ENCODE results near the gene RIC1. TPM values are rescaled to one million over a fixed set of nuclear protein-coding genes. Genes with fewer than 3 reads are reported as not detected.

RIC1 gene
- total RNA-seq, 1 experiment from 2014 or later: 25.5 TPM

DNA sequence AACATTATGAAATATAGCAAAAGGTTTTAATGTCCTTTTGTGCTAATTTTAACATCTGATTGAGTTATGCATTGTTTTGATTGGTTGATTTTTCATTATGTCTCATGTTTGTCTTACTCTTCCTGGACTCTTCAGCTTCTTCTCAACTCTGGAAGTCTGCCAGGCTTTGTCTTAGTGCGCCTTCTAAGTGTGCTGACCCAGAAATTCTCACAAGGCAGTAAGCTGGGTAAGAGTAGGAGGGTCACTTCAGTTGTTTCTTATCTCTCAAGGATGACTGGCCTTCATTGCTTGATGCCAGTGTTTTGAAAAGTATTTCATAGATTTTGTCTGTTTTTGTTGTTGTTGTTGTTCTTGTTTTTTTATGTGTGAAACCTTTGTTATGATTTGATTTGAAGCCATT is 59.2 kb downstream of the RIC1 start:
- no TSS peak for BruUV-seq (replicated peaks)
- H3K9me3 ChIP-seq (ENCODE audit: control insufficient read depth in 1 of 2, insufficient read depth in 1 of 2, low read depth in 1 of 2, low read length in 2 of 2): no peaks in the 10 kb centered on the region
- no peak overlapping the region for H3K9ac ChIP-seq (ENCODE audit: low read length)
- ChIA-PET RAD21 (ENCODE audit: low non-redundant PET in 1 of 2, low total read pairs in 2 of 2, uncharacterized antibody in 2 of 2, unreplicated experiment in 2 of 2) (no interaction called here), CTCF (no interaction called here), POLR2A (no interaction called here)
- no peaks in the 10 kb centered on the region for H3K36me3 ChIP-seq (ENCODE audit: control insufficient read depth in 1 of 2, insufficient read depth in 2 of 2, low read length in 2 of 2)
- H2AFZ ChIP-seq (ENCODE audit: low read depth, low read length, poor library complexity, severe bottlenecking): no peak overlapping the region
- no peaks in the 10 kb centered on the region for H4K20me1 ChIP-seq (ENCODE audit: insufficient read depth)
- no peak overlapping the region for H3K27ac ChIP-seq (ENCODE audit: low read depth, low read length)
- no peak overlapping the region for H3K4me3 ChIP-seq (replicated peaks in 1 of 2; ENCODE audit: low read depth in 1 of 2, low read length in 2 of 2)
- TF ChIP-seq CBX3 (IDR thresholded peaks at IDR 0.05; ENCODE audit: low read depth): no peak
- TF ChIP-seq ZNF274 (IDR thresholded peaks at IDR 0.05; ENCODE audit: low read depth, low read length): no peak
- TF ChIP-seq, protein P1, sequence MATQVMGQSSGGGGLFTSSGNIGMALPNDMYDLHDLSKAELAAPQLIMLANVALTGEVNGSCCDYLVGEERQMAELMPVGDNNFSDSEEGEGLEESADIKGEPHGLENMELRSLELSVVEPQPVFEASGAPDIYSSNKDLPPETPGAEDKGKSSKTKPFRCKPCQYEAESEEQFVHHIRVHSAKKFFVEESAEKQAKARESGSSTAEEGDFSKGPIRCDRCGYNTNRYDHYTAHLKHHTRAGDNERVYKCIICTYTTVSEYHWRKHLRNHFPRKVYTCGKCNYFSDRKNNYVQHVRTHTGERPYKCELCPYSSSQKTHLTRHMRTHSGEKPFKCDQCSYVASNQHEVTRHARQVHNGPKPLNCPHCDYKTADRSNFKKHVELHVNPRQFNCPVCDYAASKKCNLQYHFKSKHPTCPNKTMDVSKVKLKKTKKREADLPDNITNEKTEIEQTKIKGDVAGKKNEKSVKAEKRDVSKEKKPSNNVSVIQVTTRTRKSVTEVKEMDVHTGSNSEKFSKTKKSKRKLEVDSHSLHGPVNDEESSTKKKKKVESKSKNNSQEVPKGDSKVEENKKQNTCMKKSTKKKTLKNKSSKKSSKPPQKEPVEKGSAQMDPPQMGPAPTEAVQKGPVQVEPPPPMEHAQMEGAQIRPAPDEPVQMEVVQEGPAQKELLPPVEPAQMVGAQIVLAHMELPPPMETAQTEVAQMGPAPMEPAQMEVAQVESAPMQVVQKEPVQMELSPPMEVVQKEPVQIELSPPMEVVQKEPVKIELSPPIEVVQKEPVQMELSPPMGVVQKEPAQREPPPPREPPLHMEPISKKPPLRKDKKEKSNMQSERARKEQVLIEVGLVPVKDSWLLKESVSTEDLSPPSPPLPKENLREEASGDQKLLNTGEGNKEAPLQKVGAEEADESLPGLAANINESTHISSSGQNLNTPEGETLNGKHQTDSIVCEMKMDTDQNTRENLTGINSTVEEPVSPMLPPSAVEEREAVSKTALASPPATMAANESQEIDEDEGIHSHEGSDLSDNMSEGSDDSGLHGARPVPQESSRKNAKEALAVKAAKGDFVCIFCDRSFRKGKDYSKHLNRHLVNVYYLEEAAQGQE (IDR thresholded peaks at IDR 0.05; ENCODE audit: low read depth): no peak
- no peak for TF ChIP-seq SIN3A (IDR thresholded peaks at IDR 0.05; ENCODE audit: low read depth)
- no peak for TF ChIP-seq JUND (IDR thresholded peaks at IDR 0.05)
- no peaks in the 10 kb centered on the region for H3K9me2 ChIP-seq (ENCODE audit: insufficient read depth)
- ATAC-seq (no peak), DNase-seq (ENCODE audit: low read depth, low spot score) (no peak)
- intact Hi-C loops (cut with micrococcal nuclease): no loop called here
- H3K27me3 ChIP-seq (ENCODE audit: insufficient read depth, low read length): no peaks in the 10 kb centered on the region
- no peak overlapping the region for H3K4me2 ChIP-seq (ENCODE audit: low read length)
- H3K4me1 ChIP-seq (ENCODE audit: control insufficient read depth in 1 of 2, insufficient read depth in 2 of 2, low read length in 2 of 2): peaks cover 6 to 10% of the 10 kb centered on the region in 2 experiments; a peak in 2 of 4 replicates
- peaks cover 42% of the 10 kb centered on the region for H3K79me2 ChIP-seq (ENCODE audit: insufficient read depth, low read length)

DNA sequence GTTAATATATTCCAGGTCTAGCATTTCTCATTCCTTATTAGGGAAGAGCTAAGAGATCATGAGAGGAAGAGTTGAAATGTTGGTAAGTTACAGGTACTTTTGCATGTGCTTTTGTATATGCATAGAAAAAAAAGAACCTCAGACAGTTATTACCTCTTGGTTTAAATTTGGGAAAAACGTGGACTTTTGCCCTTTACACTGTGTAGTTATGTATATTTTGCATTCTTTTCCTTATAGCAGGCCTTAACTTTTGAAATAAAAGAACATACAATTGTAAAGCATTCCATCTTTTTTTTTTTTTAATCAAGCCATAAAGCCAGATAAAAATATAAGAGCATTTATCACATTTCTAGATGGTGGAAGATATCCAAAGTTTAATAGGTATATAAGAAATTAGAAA is 61.4 kb downstream of the RIC1 start:
- Histone ChIP-seq H3K4me3 (replicated peaks in 1 of 2; ENCODE audit: low read depth in 1 of 2, low read length in 2 of 2) (no peak overlapping the region), H3K9me2 (ENCODE audit: insufficient read depth) (no peaks in the 10 kb centered on the region), H3K27ac (ENCODE audit: low read depth, low read length) (no peak overlapping the region), H3K9me3 (ENCODE audit: control insufficient read depth in 1 of 2, insufficient read depth in 1 of 2, low read depth in 1 of 2, low read length in 2 of 2) (no peaks in the 10 kb centered on the region), H2AFZ (ENCODE audit: low read depth, low read length, poor library complexity, severe bottlenecking) (no peak overlapping the region), H3K4me1 (ENCODE audit: control insufficient read depth in 1 of 2, insufficient read depth in 2 of 2, low read length in 2 of 2) (peaks cover 6 to 10% of the 10 kb centered on the region in 2 experiments; a peak in 2 of 4 replicates), H3K4me2 (ENCODE audit: low read length) (no peak overlapping the region), H4K20me1 (ENCODE audit: insufficient read depth) (no peaks in the 10 kb centered on the region), H3K79me2 (ENCODE audit: insufficient read depth, low read length) (peaks cover 40% of the 10 kb centered on the region), H3K9ac (ENCODE audit: low read length) (no peak overlapping the region), H3K27me3 (ENCODE audit: insufficient read depth, low read length) (no peaks in the 10 kb centered on the region), H3K36me3 (ENCODE audit: control insufficient read depth in 1 of 2, insufficient read depth in 2 of 2, low read length in 2 of 2) (no peaks in the 10 kb centered on the region)
- no peak for ATAC-seq
- no TSS peak for BruUV-seq (replicated peaks)
- DNase-seq (ENCODE audit: low read depth, low spot score): no peak
- RAD21 ChIA-PET (ENCODE audit: low non-redundant PET in 1 of 2, low total read pairs in 2 of 2, uncharacterized antibody in 2 of 2, unreplicated experiment in 2 of 2): no interaction called here
- CTCF ChIA-PET: no interaction called here
- POLR2A ChIA-PET: no interaction called here
- TF ChIP-seq CBX3 (IDR thresholded peaks at IDR 0.05; ENCODE audit: low read depth) (no peak), POLR2A (IDR thresholded peaks at IDR 0.05; ENCODE audit: borderline replicate concordance, extremely low read depth, insufficient read depth, insufficient read length) (no peak), ELF1 (IDR thresholded peaks at IDR 0.05; ENCODE audit: borderline replicate concordance, low read depth) (no peak), ATF3 (IDR thresholded peaks at IDR 0.05) (no peak), EZH2phosphoT487 (IDR thresholded peaks at IDR 0.05; ENCODE audit: borderline replicate concordance) (no peak), JUND (IDR thresholded peaks at IDR 0.05) (no peak), EGR1 (IDR thresholded peaks at IDR 0.05; ENCODE audit: low read depth) (no peak), CEBPB (IDR thresholded peaks at IDR 0.05; ENCODE audit: low read depth) (no peak), CTCF (IDR thresholded peaks at IDR 0.05 in 2 of 3, conservative IDR thresholded peaks at IDR 0.05 in 1 of 3; ENCODE audit: borderline replicate concordance in 1 of 3, insufficient read depth in 1 of 3, low read depth in 2 of 3, low read length in 2 of 3) (no peak), POLR2AphosphoS5 (IDR thresholded peaks at IDR 0.05; ENCODE audit: low read depth, low read length) (no peak)
- intact Hi-C loops (cut with micrococcal nuclease): no loop called here

All from HCT116 (cell line).